CD4-positive, alpha-beta T cell treated with Interleukin-17A for 4 hours (primary cell): ENCODE data around the gene SERPINA12.
"Not testable (repeated sequence)": the region's sequence is repeated elsewhere in the genome, so short reads cannot be mapped to it uniquely, and the experiment has no call there.

Experiments used
- DNase-seq: peaks from one replicate; pipeline ENCODE4 v3.0.0-alpha.2; 2020; ENCODE audit warnings: mixed read lengths

The SERPINA12 gene

DNA sequence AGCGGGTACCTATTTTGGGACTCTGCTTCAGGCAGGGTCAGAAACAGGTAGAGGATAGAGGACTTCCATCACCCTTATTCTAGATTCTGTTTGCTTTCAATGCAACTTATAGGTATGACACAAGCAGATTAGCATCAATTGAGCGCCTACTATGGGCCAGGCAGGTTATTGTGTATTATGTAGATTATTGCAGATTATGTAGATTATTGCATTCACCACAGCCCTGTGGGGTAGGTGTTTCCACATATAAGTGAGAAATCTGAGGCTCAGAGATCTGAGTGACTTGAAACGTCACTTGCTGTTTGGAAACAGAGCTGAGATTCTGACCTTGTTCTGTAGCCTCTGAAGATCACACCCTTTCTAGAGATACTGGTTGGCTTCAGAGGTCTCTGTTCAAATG is 26.2 kb upstream of the SERPINA12 start:
- DNase-seq: no peak

DNA sequence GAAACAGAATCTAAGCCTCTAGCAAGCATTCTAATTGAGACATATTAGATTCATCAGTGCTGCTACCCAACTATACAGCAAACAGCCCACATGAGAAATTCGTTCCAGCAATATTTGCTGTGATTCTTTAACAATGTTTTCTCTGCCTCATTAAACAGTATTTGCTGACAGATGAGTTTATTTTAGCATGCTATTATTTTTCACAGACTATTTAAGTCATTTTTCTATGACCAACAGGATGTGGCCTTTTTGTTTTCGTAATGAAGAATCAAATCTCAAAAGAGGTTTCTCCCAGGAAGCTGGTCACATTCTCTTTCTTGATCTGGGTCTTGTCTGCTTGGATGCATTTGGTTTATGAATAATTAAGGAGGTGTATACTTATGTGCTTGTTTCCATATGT is 23.2 kb upstream of the SERPINA12 start:
- DNase-seq: no peak

GRCh38 chr14:94531187-94531586 is 21.9 kb upstream of the SERPINA12 start:
- no peak for DNase-seq

DNA sequence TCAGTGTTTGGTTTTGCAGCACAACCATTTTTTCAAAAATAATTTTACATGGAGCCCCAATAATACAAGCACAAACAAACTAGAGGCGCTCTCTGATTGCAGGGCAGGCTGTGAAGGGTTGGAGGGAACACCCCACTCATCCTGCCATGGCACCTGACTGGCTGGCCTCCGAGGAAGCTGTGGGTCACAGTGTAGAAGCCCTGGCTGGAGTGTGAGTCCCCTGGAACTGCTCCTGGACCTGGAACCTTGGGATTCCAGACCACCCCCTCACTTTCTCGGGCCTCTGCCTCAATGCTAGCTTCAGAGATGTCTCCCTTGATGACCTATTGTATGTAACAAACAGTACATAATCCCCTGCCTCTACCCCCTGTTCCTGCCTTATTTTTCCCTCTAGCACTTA is 14.8 kb upstream of the SERPINA12 start:
- no peak for DNase-seq

GRCh38 chr14:94523265-94523664 is 14.0 kb upstream of the SERPINA12 start:
- DNase-seq: no peak

DNA sequence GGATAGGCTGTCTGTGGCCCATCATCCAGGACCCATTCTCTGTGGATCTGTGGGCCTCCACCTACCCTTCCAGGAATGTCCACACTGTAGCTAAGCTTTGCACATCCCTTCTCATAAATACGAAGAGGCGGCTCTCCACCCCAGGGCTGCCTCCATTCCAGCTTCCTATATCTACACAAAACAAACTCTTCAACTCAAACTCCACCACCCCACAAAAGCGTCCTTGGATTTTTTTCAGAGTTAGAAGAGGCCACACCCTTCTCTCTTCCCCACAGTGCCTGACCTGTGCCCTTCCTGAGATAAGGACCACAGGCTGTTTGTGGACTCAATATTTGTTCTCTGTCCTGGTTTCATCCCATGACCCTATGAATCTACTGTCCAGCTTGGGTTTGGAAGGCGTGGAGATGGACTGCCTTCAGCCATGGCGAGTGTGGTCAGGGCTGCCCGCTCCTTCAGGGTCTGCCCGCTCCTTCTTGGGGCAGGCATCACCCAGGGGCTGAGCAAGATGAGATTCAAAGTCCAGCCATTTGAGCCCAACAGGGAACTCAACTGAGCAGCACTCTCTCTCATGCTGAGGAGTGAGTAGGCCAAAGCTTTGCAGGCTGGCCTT is 13.0 kb upstream of the SERPINA12 start:
- DNase-seq: no peak

DNA sequence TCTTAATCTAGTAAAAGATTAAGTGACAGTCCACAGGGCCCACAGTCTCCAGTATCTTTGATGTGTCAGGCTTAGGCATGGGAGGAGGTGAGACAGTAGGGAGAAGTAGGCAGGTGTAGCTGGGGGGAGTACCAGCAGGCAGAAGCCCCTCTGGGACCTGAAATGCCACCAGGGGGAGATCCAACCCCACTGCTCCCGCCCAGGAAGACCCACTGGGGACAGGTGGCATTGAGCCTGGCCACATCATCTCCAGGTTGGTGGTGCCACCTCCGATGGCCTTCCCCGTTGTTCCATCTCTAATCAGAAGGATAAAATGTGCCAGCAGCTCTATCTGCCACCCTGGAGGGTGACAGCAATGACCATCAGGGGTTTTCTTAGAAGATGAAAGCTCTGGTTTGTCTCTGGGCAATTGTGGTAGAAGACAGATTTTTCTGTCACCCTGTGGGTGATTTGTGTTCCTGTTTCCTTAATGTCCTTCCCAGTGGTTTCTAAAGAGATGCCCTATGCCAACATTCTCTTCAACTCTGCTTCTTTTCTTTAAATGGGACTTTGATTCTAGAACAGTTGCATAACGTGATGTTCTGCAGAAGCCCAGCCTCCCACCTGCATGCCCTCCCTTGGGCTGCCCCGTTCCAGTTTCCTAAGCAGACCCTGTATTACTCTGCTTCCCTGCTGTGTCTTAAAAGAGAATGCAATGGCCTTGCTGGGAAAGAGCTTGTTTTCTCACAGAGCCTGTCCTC is 12.3 kb upstream of the SERPINA12 start:
- no peak for DNase-seq

- DNase-seq: no peak
These were observed 8.5 kb upstream of the SERPINA12 start for GRCh38 chr14:94517641-94518257.

DNA sequence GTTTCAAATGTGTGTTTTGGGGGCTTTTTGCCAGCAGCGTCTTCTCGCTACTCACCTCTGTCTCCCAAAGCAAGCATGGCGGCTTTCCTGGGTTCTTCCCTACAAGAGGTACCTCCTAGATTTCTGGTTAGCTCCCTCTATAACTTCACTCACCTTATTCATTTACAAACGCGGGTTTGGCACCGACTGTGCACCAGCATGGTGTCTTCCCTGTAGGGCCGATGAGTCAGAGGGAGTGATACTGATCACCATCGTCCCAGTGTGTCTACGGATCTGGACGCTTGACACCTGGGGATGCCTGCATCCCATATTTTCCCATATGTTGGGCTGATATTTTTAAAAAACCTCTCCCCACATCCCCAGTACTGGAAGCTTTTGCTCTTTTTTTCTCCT is 8.0 kb upstream of the SERPINA12 start:
- no peak for DNase-seq

DNA sequence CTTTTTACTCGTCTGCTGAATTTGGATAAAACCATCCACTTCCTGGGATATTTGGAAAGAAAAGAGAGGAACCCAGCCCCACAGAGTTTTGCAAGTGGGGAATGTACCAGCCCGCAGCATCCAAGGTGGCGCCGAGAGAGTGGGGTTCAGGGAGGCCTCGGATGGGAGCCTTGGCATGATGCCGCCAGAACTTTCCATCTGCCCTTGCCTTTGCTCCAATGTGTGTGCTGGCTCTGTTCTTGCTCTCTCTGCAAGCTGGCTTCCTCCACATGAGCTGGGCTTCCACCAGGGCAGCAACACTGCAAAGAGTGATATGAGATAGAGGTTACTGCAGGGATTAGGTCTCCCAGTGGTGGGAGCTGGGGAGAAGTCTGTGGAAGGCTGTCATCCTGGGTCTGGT is 6.6 kb upstream of the SERPINA12 start:
- DNase-seq: no peak

- no peak for DNase-seq
These were observed 6.2 kb upstream of the SERPINA12 start for GRCh38 chr14:94515426-94515825.

DNA sequence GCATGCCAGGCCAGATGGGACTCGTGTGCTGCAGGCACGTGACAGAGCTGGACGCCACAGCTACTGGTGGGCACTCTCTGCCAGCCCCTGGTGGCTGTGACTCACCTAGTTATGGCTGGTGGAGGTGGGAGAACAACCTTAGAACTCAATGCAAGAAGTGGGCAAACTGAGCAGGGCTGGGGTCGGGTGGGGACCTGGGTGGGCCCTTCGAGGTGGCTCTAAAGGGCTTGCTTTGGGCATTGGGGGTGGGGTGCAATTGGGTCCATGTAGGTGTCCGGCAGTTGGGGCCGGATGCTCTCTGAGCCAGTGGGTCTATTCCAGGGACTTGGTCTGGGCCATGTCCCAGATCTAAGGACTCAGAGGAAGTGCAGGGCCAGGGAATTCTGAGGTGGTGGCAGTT is 5.1 kb upstream of the SERPINA12 start:
- no peak for DNase-seq

DNA sequence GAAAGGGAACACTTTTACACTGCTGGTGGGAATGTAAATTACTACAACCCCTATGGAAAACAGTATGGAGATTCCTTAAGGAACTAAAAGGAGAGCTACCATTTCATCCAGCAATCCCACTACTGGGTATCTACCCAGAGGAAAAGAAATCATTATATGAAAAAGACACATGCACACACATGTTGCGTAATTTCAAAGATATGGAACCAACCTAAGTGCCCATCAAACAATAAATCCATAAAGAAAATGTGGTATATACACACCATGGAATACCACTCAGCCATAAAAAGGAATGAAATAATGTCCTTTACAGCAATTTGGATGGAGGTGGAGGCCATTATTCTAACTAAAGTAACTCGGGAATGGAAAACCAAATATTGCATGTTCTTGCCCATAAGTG is 1.2 kb upstream of the SERPINA12 start:
- not testable (repeated sequence) for DNase-seq

DNA sequence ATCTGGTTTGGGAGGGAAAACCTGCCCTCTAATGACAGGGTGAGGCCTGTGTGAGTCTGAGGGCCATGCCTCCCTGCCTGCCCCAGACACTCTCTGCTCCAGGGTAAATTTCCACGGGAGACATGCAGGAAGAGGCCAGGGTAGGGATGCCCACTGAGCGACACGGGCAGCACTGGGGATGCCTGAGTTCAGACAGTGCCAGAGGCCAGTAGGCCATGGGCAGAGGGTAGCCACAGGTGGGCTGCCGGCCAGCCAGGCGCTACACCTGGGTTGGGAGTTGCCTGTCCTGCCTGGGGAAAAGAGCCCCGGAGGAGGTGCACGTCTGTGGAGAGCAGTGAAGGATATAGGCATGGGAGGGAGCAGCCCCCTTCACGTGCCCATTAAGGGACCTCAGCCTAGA is 3.6 kb downstream of the SERPINA12 start:
- DNase-seq: no peak

GRCh38 chr14:94505206-94505605 is 4.1 kb downstream of the SERPINA12 start:
- no peak for DNase-seq

DNA sequence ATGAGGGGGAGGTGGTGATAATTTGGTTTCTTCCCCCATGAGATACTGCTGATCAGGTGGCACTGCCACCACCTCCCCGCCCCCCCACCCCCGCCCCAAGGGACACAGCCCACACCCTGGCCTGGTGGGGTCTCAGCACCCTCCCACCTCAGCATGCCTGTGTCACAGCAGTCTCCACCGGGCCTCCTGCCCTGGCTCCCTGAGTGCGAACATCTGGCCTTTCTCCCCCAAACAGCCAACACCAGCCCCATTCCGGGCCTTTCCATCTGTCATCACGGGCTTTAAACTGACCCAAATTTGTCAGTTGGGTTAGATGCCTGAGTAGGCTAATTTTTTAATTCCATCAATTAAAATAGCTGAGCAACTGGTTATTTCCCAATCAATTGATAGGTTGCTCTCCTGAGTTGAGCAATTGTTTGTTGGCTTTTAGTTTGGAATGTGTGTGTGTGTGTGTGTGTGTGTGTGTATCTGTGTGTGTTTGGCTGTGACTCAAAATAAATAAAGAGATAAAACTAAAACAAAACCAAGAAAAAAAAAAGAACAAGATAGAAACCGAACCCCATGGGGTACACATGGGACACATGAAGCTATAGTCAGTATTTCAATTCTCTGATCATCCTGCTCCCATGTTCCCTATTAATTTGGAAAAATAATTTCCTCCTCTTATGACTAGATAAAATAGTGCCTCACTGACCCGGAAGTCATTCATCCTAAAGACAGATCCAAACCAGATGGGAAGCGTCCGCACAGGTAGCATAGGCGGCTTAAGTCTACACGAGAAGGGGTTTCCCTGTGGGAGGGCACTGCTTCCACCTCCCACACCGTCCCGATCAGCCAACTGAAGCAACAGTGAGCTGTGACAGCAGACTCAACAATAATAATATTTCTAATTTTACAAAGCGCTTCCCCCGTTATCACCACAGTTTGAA is 7.4 kb downstream of the SERPINA12 start:
- no peak for DNase-seq

DNA sequence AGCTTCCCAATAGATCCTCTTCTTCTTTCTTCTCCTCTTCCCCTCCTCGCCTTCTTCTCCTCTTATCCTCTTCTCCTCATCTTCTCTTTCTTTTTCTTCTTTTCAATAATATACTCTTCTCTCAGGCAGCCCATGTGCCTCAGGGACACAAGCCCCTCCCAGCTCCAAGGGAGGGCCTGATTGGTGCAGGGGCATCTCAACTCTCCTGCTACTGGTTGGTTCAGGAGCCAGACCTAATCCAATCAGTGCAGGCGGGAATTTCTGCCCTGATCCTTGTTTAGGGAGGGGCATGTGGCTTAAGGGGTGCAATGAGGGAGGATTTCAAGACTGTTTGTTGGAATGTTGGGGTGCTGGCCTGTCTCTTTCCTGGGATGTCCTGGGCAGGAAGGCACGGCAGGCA is 9.0 kb downstream of the SERPINA12 start:
- no peak for DNase-seq

GRCh38 chr14:94499673-94500072 is 9.6 kb downstream of the SERPINA12 start:
- DNase-seq: no peak

DNA sequence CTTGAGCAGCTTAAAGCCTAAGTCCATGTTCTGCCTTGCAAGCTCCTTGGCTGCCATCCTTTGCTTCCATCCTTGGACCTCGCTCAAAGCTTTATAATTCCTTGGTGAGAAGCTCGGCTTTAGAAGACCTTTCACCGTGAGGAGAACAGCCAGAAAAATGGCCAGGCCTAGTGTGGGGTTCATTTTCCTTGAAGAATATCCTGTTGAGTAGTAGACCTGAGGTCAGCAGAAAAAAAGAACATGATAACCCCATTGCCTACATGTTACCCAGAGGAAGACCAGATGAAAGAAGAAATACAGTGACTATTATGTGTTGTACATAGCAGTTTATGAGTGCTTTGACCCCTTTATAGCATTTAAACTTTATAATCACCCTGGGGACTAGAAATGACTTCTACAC is 11.1 kb downstream of the SERPINA12 start:
- no peak for DNase-seq

DNA sequence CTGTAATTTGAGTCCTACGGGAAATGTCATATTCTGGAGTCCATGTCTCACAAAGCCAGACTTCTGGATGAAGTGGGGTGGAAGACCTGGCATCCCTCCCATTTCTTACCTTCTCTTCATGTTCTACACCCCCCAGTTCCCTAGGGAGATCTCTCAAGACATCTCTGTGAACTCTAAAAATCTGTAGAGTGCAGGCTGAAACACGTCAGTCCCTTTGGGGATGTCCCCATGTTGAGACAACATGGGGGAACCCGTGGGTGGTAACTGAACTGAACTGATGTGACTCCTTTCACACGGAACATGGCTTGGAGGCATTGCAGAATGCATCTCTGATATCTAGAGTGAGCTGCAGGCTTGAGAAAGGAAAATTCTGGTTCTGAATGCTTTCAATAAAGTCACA is 15.2 kb downstream of the SERPINA12 start:
- no peak for DNase-seq

GRCh38 chr14:94491511-94491910 is 17.8 kb downstream of the SERPINA12 start:
- no peak for DNase-seq

- no peak for DNase-seq
These were observed 19.9 kb downstream of the SERPINA12 start for GRCh38 chr14:94489336-94489735.

DNA sequence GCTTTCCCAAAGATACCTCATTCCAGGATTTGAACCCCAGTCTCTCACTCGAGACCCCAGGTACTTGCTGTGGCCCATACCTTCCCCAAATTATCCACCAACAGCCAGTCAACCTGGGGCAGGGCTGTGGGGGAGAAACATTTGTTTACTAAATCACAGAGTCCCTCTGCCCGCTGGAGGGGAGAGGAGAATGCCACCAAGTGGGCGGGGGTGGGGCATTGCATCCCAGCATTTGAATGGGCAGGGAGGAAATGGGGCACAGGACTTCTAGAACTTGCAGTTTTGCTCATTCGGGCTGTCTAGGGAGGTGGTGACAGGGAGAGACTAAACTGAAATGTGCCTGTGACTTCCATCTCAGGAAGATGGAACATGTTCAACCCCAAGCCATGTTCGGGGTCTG is 22.4 kb downstream of the SERPINA12 start:
- DNase-seq: no peak
